Mucosa of stomach (tissue), 1 donor: Measurements from ENCODE around the gene IPO9.
"Not testable (repeated sequence)": the region's sequence is repeated elsewhere in the genome, so short reads cannot be mapped to it uniquely, and the experiment has no call there.

Source experiments
- H3K27me3 ChIP-seq: one replicate; pipeline ENCODE4 v1.7.0; 2013; ENCODE audit warnings: mild to moderate bottlenecking, low read length; ENCODE audit not compliant: control insufficient read depth, insufficient read depth
- H3K36me3 ChIP-seq: one replicate; pipeline ENCODE4 v1.7.0; 2013; ENCODE audit warnings: low read length; ENCODE audit not compliant: control insufficient read depth, insufficient read depth
- H3K4me1 ChIP-seq: one replicate; pipeline ENCODE4 v1.7.0; 2013; ENCODE audit warnings: mild to moderate bottlenecking, low read length; ENCODE audit not compliant: control insufficient read depth, insufficient read depth
- H3K4me3 ChIP-seq: one replicate; pipeline ENCODE4 v1.7.0; 2013; ENCODE audit warnings: low read length
- H3K9ac ChIP-seq: one replicate; pipeline ENCODE4 v1.7.0; 2013; ENCODE audit warnings: mild to moderate bottlenecking, low read length, moderate library complexity
- H3K9me3 ChIP-seq: one replicate; pipeline ENCODE4 v1.7.0; 2013; ENCODE audit warnings: mild to moderate bottlenecking, low read length, moderate library complexity; ENCODE audit not compliant: control insufficient read depth
- donor health status: Pancreatic carcinoma.

IPO9 gene

GRCh38 chr1:201895120-201895665 lies 66.2 kb downstream of the IPO9 start:
- H3K9me3 ChIP-seq: no peaks in the 10 kb centered on the region
- no peaks in the 10 kb centered on the region for H3K36me3 ChIP-seq

GRCh38 chr1:201895913-201896807 lies 67.2 kb downstream of the IPO9 start:
- H3K36me3 ChIP-seq: no peaks in the 10 kb centered on the region
- H3K27me3 ChIP-seq: no peaks in the 10 kb centered on the region
- H3K4me3 ChIP-seq: no peak overlapping the region
- H3K9ac ChIP-seq: no peak overlapping the region
- no peaks in the 10 kb centered on the region for H3K9me3 ChIP-seq
- no peaks in the 10 kb centered on the region for H3K4me1 ChIP-seq

More at GRCh38 chr1:201895120-201895665, 66.2 kb downstream of the IPO9 start:
- Histone ChIP-seq H3K4me1 (no peaks in the 10 kb centered on the region), H3K27me3 (peaks cover 4% of the 10 kb centered on the region), H3K4me3 (no peak overlapping the region), H3K9ac (no peak overlapping the region)

- H3K9ac ChIP-seq: no peak overlapping the region
- no peaks in the 10 kb centered on the region for H3K4me1 ChIP-seq
- no peak overlapping the region for H3K4me3 ChIP-seq
- H3K36me3 ChIP-seq: no peaks in the 10 kb centered on the region
- no peaks in the 10 kb centered on the region for H3K27me3 ChIP-seq
- H3K9me3 ChIP-seq: no peaks in the 10 kb centered on the region
These were observed 68.0 kb downstream of the IPO9 start for GRCh38 chr1:201896951-201897391.

- H3K4me3 ChIP-seq: no peak overlapping the region
- H3K27me3 ChIP-seq: no peaks in the 10 kb centered on the region
- no peaks in the 10 kb centered on the region for H3K36me3 ChIP-seq
- H3K9me3 ChIP-seq: no peaks in the 10 kb centered on the region
- no peaks in the 10 kb centered on the region for H3K4me1 ChIP-seq
- no peak overlapping the region for H3K9ac ChIP-seq
These were observed 69.4 kb downstream of the IPO9 start for GRCh38 chr1:201898240-201898894.

- Histone ChIP-seq H3K4me1 (no peaks in the 10 kb centered on the region), H3K9ac (no peak overlapping the region)
These were observed 70.0 kb downstream of the IPO9 start for GRCh38 chr1:201898992-201899391.

GRCh38 chr1:201899683-201900429 lies 70.9 kb downstream of the IPO9 start:
- Histone ChIP-seq H3K9ac (no peak overlapping the region), H3K27me3 (no peaks in the 10 kb centered on the region), H3K4me1 (peaks cover under 1% of the 10 kb centered on the region), H3K36me3 (no peaks in the 10 kb centered on the region), H3K4me3 (no peak overlapping the region), H3K9me3 (no peaks in the 10 kb centered on the region)

More at GRCh38 chr1:201898992-201899391, 70.0 kb downstream of the IPO9 start:
- Histone ChIP-seq H3K4me3 (no peak overlapping the region), H3K36me3 (no peaks in the 10 kb centered on the region), H3K9me3 (no peaks in the 10 kb centered on the region), H3K27me3 (no peaks in the 10 kb centered on the region)

- Histone ChIP-seq H3K27me3 (no peaks in the 10 kb centered on the region), H3K36me3 (no peaks in the 10 kb centered on the region), H3K4me1 (peaks cover 7% of the 10 kb centered on the region), H3K9me3 (no peaks in the 10 kb centered on the region), H3K9ac (no peak overlapping the region), H3K4me3 (no peak overlapping the region)
These were observed 71.5 kb downstream of the IPO9 start for GRCh38 chr1:201900476-201900875.

- not testable (repeated sequence) for H3K4me3 ChIP-seq, H3K9ac ChIP-seq, H3K36me3 ChIP-seq, H3K4me1 ChIP-seq, H3K27me3 ChIP-seq, H3K9me3 ChIP-seq
These were observed 72.1 kb downstream of the IPO9 start for GRCh38 chr1:201901036-201901435.

- no peak overlapping the region for H3K4me3 ChIP-seq
- H3K27me3 ChIP-seq: no peaks in the 10 kb centered on the region
- H3K9ac ChIP-seq: no peak overlapping the region
- no peaks in the 10 kb centered on the region for H3K36me3 ChIP-seq
- no peaks in the 10 kb centered on the region for H3K9me3 ChIP-seq
- H3K4me1 ChIP-seq: peaks cover 8% of the 10 kb centered on the region
These were observed 73.2 kb downstream of the IPO9 start for GRCh38 chr1:201902198-201902597.

GRCh38 chr1:201903135-201903534 lies 74.2 kb downstream of the IPO9 start:
- no peak overlapping the region for H3K9ac ChIP-seq
- H3K36me3 ChIP-seq: no peaks in the 10 kb centered on the region
- H3K4me3 ChIP-seq: no peak overlapping the region
- peaks cover under 1% of the 10 kb centered on the region for H3K27me3 ChIP-seq
- H3K9me3 ChIP-seq: no peaks in the 10 kb centered on the region
- H3K4me1 ChIP-seq: peaks cover 8% of the 10 kb centered on the region

GRCh38 chr1:201904579-201904978 lies 75.6 kb downstream of the IPO9 start:
- Histone ChIP-seq H3K9ac (no peak overlapping the region), H3K9me3 (no peaks in the 10 kb centered on the region), H3K4me1 (peaks cover 8% of the 10 kb centered on the region), H3K36me3 (no peaks in the 10 kb centered on the region), H3K27me3 (peaks cover 4% of the 10 kb centered on the region), H3K4me3 (no peak overlapping the region)
